ENCODE measurements around the gene STAG1.
A peak's percentile ranks its signal among the peaks of the same experiment; 100 is the strongest.
"Not testable (repeated sequence)": the region's sequence is repeated elsewhere in the genome, so short reads cannot be mapped to it uniquely, and the experiment has no call there.

The STAG1 gene

GRCh38 chr3:136699271-136699828, 52.8 kb downstream of the STAG1 start:
- no peak for DNase-seq

- DNase-seq: no peak
Observed at GRCh38 chr3:136698361-136698760, 53.8 kb downstream of the STAG1 start.

- DNase-seq: no peak
Observed at GRCh38 chr3:136696797-136697196, 55.4 kb downstream of the STAG1 start.

- DNase-seq: no peak
Observed at GRCh38 chr3:136694321-136694720, 57.9 kb downstream of the STAG1 start.

- no peak for DNase-seq
Observed at GRCh38 chr3:136690599-136690998, 61.6 kb downstream of the STAG1 start.

GRCh38 chr3:136685882-136686281, 66.3 kb downstream of the STAG1 start:
- DNase-seq: no peak

- no peak for DNase-seq
Observed at GRCh38 chr3:136682740-136683312, 69.4 kb downstream of the STAG1 start.

- peak; percentile 24 for DNase-seq
Observed at GRCh38 chr3:136678981-136679380, 73.2 kb downstream of the STAG1 start.

- DNase-seq: no peak
Observed at GRCh38 chr3:136676009-136676408, 76.2 kb downstream of the STAG1 start.

- DNase-seq: no peak
Observed at GRCh38 chr3:136675150-136675858, 76.9 kb downstream of the STAG1 start.

GRCh38 chr3:136672457-136672856, 79.7 kb downstream of the STAG1 start:
- DNase-seq: no peak

GRCh38 chr3:136671921-136672320, 80.3 kb downstream of the STAG1 start:
- peak; percentile 45 for DNase-seq

GRCh38 chr3:136670166-136670565, 82.0 kb downstream of the STAG1 start:
- DNase-seq: no peak

GRCh38 chr3:136667081-136667480, 85.1 kb downstream of the STAG1 start:
- DNase-seq: peak; percentile 2

- DNase-seq: not testable (repeated sequence)
Observed at GRCh38 chr3:136666301-136666700, 85.9 kb downstream of the STAG1 start.

- DNase-seq: peak; percentile 6
Observed at GRCh38 chr3:136664771-136665170, 87.4 kb downstream of the STAG1 start.

- DNase-seq: no peak
Observed at GRCh38 chr3:136661282-136661681, 90.9 kb downstream of the STAG1 start.

- peak; percentile 79 for DNase-seq
Observed at GRCh38 chr3:136658946-136659682, 93.1 kb downstream of the STAG1 start.

- no peak for DNase-seq
Observed at GRCh38 chr3:136657526-136657925, 94.7 kb downstream of the STAG1 start.

GRCh38 chr3:136653628-136654027, 98.5 kb downstream of the STAG1 start:
- no peak for DNase-seq

GRCh38 chr3:136651581-136651980, 100.6 kb downstream of the STAG1 start:
- no peak for DNase-seq

- DNase-seq: no peak
Observed at GRCh38 chr3:136650461-136650860, 101.7 kb downstream of the STAG1 start.

GRCh38 chr3:136645915-136646314, 106.3 kb downstream of the STAG1 start:
- no peak for DNase-seq

GRCh38 chr3:136644212-136644611, 108.0 kb downstream of the STAG1 start:
- DNase-seq: no peak
